ENCODE results near the gene EXOSC3. TPM values are rescaled to one million over a fixed set of nuclear protein-coding genes. Genes with fewer than 3 reads are reported as not detected.

The EXOSC3 gene
- total and polyA plus RNA-seq, 2 of the 13 experiments (the other 11 are each of a cell fraction or from before 2014, with no cell fraction given) = 17.5 to 68.7 TPM

GRCh38 chr9:37784616-37785483, at the start of gene EXOSC3 (continued):
- TF ChIP-seq, protein P1, sequence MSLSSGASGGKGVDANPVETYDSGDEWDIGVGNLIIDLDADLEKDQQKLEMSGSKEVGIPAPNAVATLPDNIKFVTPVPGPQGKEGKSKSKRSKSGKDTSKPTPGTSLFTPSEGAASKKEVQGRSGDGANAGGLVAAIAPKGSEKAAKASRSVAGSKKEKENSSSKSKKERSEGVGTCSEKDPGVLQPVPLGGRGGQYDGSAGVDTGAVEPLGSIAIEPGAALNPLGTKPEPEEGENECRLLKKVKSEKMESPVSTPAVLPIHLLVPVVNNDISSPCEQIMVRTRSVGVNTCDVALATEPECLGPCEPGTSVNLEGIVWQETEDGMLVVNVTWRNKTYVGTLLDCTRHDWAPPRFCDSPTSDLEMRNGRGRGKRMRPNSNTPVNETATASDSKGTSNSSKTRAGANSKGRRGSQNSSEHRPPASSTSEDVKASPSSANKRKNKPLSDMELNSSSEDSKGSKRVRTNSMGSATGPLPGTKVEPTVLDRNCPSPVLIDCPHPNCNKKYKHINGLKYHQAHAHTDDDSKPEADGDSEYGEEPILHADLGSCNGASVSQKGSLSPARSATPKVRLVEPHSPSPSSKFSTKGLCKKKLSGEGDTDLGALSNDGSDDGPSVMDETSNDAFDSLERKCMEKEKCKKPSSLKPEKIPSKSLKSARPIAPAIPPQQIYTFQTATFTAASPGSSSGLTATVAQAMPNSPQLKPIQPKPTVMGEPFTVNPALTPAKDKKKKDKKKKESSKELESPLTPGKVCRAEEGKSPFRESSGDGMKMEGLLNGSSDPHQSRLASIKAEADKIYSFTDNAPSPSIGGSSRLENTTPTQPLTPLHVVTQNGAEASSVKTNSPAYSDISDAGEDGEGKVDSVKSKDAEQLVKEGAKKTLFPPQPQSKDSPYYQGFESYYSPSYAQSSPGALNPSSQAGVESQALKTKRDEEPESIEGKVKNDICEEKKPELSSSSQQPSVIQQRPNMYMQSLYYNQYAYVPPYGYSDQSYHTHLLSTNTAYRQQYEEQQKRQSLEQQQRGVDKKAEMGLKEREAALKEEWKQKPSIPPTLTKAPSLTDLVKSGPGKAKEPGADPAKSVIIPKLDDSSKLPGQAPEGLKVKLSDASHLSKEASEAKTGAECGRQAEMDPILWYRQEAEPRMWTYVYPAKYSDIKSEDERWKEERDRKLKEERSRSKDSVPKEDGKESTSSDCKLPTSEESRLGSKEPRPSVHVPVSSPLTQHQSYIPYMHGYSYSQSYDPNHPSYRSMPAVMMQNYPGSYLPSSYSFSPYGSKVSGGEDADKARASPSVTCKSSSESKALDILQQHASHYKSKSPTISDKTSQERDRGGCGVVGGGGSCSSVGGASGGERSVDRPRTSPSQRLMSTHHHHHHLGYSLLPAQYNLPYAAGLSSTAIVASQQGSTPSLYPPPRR (CRISPR knock-in tag; IDR thresholded peaks at IDR 0.05; ENCODE audit: borderline replicate concordance) = peak; percentile 30; the same call in 1 of the 2 replicates
- TF ChIP-seq ZBTB33 (CRISPR knock-in tag; IDR thresholded peaks at IDR 0.05) (0 out of 2 replicates have a peak, but pooled peaks have one; percentile 13), TBX2 (CRISPR knock-in tag; IDR thresholded peaks at IDR 0.05; ENCODE audit: borderline replicate concordance) (peak; percentile 86), ELF3 (CRISPR knock-in tag; IDR thresholded peaks at IDR 0.05) (peak; percentile 83), ZNF644 (CRISPR knock-in tag; IDR thresholded peaks at IDR 0.05; ENCODE audit: low read depth) (no peak), ZSCAN9 (CRISPR knock-in tag; IDR thresholded peaks at IDR 0.05; ENCODE audit: borderline replicate concordance) (peak; percentile 64; the same call in 1 of the 2 replicates), ZNF260 (CRISPR knock-in tag; IDR thresholded peaks at IDR 0.05; ENCODE audit: borderline replicate concordance, low read depth) (no peak), THRA (CRISPR knock-in tag; IDR thresholded peaks at IDR 0.05; ENCODE audit: borderline replicate concordance) (peak; percentile 48; the same call in 1 of the 2 replicates), TBP (CRISPR knock-in tag; IDR thresholded peaks at IDR 0.05) (no peak), SMAD9 (CRISPR knock-in tag; IDR thresholded peaks at IDR 0.05) (no peak; the same call in 1 of the 2 replicates), TRIM24 (CRISPR knock-in tag; IDR thresholded peaks at IDR 0.05) (no peak), GFI1 (CRISPR knock-in tag; IDR thresholded peaks at IDR 0.05; ENCODE audit: borderline replicate concordance) (peak; percentile 58; the same call in 1 of the 2 replicates), HIVEP1 (CRISPR knock-in tag; IDR thresholded peaks at IDR 0.05) (no peak), SP4 (CRISPR knock-in tag; IDR thresholded peaks at IDR 0.05) (peak; percentile 56; the same call in 1 of the 2 replicates), XRCC5 (optimal IDR thresholded peaks at IDR 0.05; ENCODE audit: low read length) (peak; percentile 88), ZNF256 (CRISPR knock-in tag; conservative IDR thresholded peaks at IDR 0.05) (no peak)
- TF ChIP-seq, protein P2, sequence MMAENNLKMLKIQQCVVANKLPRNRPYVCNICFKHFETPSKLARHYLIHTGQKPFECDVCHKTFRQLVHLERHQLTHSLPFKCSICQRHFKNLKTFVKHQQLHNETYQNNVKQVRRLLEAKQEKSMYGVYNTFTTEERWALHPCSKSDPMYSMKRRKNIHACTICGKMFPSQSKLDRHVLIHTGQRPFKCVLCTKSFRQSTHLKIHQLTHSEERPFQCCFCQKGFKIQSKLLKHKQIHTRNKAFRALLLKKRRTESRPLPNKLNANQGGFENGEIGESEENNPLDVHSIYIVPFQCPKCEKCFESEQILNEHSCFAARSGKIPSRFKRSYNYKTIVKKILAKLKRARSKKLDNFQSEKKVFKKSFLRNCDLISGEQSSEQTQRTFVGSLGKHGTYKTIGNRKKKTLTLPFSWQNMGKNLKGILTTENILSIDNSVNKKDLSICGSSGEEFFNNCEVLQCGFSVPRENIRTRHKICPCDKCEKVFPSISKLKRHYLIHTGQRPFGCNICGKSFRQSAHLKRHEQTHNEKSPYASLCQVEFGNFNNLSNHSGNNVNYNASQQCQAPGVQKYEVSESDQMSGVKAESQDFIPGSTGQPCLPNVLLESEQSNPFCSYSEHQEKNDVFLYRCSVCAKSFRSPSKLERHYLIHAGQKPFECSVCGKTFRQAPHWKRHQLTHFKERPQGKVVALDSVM (CRISPR knock-in tag; IDR thresholded peaks at IDR 0.05) = no peak
